ENCODE data around the gene NDRG3.
"Not testable (repeated sequence)": the region's sequence is repeated elsewhere in the genome, so short reads cannot be mapped to it uniquely, and the experiment has no call there.

The NDRG3 gene

GRCh38 chr20:36709126-36709525, 36.8 kb downstream of the NDRG3 start:
- TF ChIP-seq CTCF (IDR thresholded peaks at IDR 0.05; ENCODE audit: borderline replicate concordance, insufficient read depth, low read depth, low read length): no peak
- no peak overlapping the region for H3K4me3 ChIP-seq (ENCODE audit: low read depth, low read length)

- TF ChIP-seq CTCF (IDR thresholded peaks at IDR 0.05; ENCODE audit: borderline replicate concordance, insufficient read depth, low read depth, low read length): no peak
- no peak overlapping the region for H3K4me3 ChIP-seq (ENCODE audit: low read depth, low read length)
These were observed 42.4 kb downstream of the NDRG3 start for GRCh38 chr20:36703530-36703929.

- no peak overlapping the region for H3K4me3 ChIP-seq (ENCODE audit: low read depth, low read length)
- no peak for TF ChIP-seq CTCF (IDR thresholded peaks at IDR 0.05; ENCODE audit: borderline replicate concordance, insufficient read depth, low read depth, low read length)
These were observed 45.5 kb downstream of the NDRG3 start for GRCh38 chr20:36700438-36700837.

GRCh38 chr20:36695467-36695866, 50.4 kb downstream of the NDRG3 start:
- not testable (repeated sequence) for H3K4me3 ChIP-seq (ENCODE audit: low read depth, low read length)

GRCh38 chr20:36688630-36689029, 57.3 kb downstream of the NDRG3 start:
- TF ChIP-seq CTCF (IDR thresholded peaks at IDR 0.05; ENCODE audit: borderline replicate concordance, insufficient read depth, low read depth, low read length): no peak
- H3K4me3 ChIP-seq (ENCODE audit: low read depth, low read length): no peak overlapping the region

- no peak for TF ChIP-seq CTCF (IDR thresholded peaks at IDR 0.05; ENCODE audit: borderline replicate concordance, insufficient read depth, low read depth, low read length)
- H3K4me3 ChIP-seq (ENCODE audit: low read depth, low read length): no peak overlapping the region
These were observed 58.0 kb downstream of the NDRG3 start for GRCh38 chr20:36687850-36688249.

GRCh38 chr20:36686944-36687343, 58.9 kb downstream of the NDRG3 start:
- TF ChIP-seq CTCF (IDR thresholded peaks at IDR 0.05; ENCODE audit: borderline replicate concordance, insufficient read depth, low read depth, low read length): no peak
- no peak overlapping the region for H3K4me3 ChIP-seq (ENCODE audit: low read depth, low read length)

GRCh38 chr20:36686504-36686903, 59.4 kb downstream of the NDRG3 start:
- no peak overlapping the region for H3K4me3 ChIP-seq (ENCODE audit: low read depth, low read length)
- no peak for TF ChIP-seq CTCF (IDR thresholded peaks at IDR 0.05; ENCODE audit: borderline replicate concordance, insufficient read depth, low read depth, low read length)

Measured in GM12875 (cell line).